Measurements from ENCODE around the gene BANK1. TPM values are rescaled to one million over a fixed set of nuclear protein-coding genes. Genes with fewer than 3 reads are reported as not detected.

BANK1 gene, protein sequence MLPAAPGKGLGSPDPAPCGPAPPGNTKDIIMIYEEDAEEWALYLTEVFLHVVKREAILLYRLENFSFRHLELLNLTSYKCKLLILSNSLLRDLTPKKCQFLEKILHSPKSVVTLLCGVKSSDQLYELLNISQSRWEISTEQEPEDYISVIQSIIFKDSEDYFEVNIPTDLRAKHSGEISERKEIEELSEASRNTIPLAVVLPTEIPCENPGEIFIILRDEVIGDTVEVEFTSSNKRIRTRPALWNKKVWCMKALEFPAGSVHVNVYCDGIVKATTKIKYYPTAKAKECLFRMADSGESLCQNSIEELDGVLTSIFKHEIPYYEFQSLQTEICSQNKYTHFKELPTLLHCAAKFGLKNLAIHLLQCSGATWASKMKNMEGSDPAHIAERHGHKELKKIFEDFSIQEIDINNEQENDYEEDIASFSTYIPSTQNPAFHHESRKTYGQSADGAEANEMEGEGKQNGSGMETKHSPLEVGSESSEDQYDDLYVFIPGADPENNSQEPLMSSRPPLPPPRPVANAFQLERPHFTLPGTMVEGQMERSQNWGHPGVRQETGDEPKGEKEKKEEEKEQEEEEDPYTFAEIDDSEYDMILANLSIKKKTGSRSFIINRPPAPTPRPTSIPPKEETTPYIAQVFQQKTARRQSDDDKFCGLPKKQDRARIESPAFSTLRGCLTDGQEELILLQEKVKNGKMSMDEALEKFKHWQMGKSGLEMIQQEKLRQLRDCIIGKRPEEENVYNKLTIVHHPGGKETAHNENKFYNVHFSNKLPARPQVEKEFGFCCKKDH
- total RNA-seq: 1 to 10 TPM; 1.3 to 1.6 TPM

GRCh38 chr4:101790521-101791181 is at the start of gene BANK1:
Gene BANK1, plus strand, starts transcription at chr4:101790730. Its CDS starts 151 bp downstream, at chr4:101790881.
- Mint-ChIP-seq H3K4me1 (peaks cover 10% of the 10 kb centered on the region), H3K4me3 (peak within 1 kb of the TSS; percentile 67), H3K36me3 (no peaks in the 10 kb centered on the region), H3K9me3 (peaks cover 4% of the 10 kb centered on the region), H3K27me3 (peaks cover 62% of the 10 kb centered on the region), H3K27ac (peak within 1 kb of the TSS; percentile 1)
- DNase-seq: peak; percentile 48

- no peak overlapping the region for H3K4me3 Mint-ChIP-seq
- no peaks in the 10 kb centered on the region for H3K36me3 Mint-ChIP-seq
- H3K4me1 Mint-ChIP-seq: no peaks in the 10 kb centered on the region
- no peak overlapping the region for H3K27ac Mint-ChIP-seq
- H3K27me3 Mint-ChIP-seq: no peaks in the 10 kb centered on the region
- no peak for DNase-seq
- H3K9me3 Mint-ChIP-seq: peaks cover 2% of the 10 kb centered on the region
These were observed 36.8 kb upstream of the BANK1 start for GRCh38 chr4:101753721-101754120.

DNA sequence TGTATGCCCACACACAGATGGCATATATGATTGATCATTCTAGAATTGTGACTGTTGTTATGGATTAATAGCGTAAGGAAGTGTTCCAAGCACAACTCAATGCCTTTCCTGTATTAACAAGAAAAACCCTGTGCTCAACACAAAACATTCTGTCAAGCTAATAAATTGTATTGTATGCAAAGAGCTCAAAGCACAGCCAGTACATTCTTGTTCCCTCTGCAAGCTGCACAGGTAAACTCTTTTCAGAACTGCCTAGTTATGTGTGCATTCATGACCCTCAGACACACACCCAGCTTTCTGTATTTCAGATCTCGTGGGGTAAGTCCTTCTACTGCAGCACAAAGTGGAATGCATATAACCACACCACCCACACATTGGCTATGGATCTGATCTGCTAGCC is 34.3 kb upstream of the BANK1 start:
- DNase-seq: no peak
- H3K4me3 Mint-ChIP-seq: no peak overlapping the region
- no peak overlapping the region for H3K27ac Mint-ChIP-seq
- no peaks in the 10 kb centered on the region for H3K4me1 Mint-ChIP-seq
- no peaks in the 10 kb centered on the region for H3K27me3 Mint-ChIP-seq
- H3K36me3 Mint-ChIP-seq: no peaks in the 10 kb centered on the region
- H3K9me3 Mint-ChIP-seq: peaks cover 2% of the 10 kb centered on the region

GRCh38 chr4:101761405-101761804 is 29.1 kb upstream of the BANK1 start:
- no peaks in the 10 kb centered on the region for H3K4me1 Mint-ChIP-seq
- H3K27ac Mint-ChIP-seq: no peak overlapping the region
- H3K4me3 Mint-ChIP-seq: no peak overlapping the region
- H3K27me3 Mint-ChIP-seq: peaks cover 4% of the 10 kb centered on the region
- peaks cover 1% of the 10 kb centered on the region for H3K9me3 Mint-ChIP-seq
- DNase-seq: no peak
- H3K36me3 Mint-ChIP-seq: no peaks in the 10 kb centered on the region

GRCh38 chr4:101762025-101762424 is 28.5 kb upstream of the BANK1 start:
- Mint-ChIP-seq H3K27ac (no peak overlapping the region), H3K27me3 (peaks cover 5% of the 10 kb centered on the region), H3K9me3 (peaks cover 4% of the 10 kb centered on the region), H3K4me1 (no peaks in the 10 kb centered on the region), H3K36me3 (no peaks in the 10 kb centered on the region), H3K4me3 (no peak overlapping the region)
- DNase-seq: no peak

GRCh38 chr4:101762534-101762933 is 28.0 kb upstream of the BANK1 start:
- Mint-ChIP-seq H3K9me3 (peaks cover 4% of the 10 kb centered on the region), H3K4me3 (no peak overlapping the region), H3K4me1 (no peaks in the 10 kb centered on the region), H3K27me3 (peaks cover 10% of the 10 kb centered on the region), H3K36me3 (no peaks in the 10 kb centered on the region), H3K27ac (no peak overlapping the region)
- no peak for DNase-seq

GRCh38 chr4:101763576-101763975 is 27.0 kb upstream of the BANK1 start:
- Mint-ChIP-seq H3K27me3 (peaks cover 10% of the 10 kb centered on the region), H3K4me1 (no peaks in the 10 kb centered on the region)

DNA sequence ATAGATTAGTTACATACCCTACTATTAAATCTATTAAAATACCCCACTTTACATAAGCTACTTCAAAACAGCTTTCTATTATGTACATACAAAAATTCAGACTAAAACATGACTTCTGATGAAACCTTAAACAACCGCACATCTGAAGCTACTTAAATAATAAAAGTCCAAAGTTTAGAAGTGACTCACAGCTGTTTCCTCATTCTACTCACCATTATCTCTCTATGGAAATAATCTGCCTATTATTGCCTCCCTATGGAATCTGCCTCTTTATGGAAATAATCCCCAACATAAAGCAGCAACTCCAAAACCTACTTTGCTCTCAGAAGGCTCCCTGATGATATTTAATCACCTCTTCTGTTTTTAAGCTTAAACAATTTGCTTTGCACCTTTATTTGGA is 15.7 kb upstream of the BANK1 start:
- Mint-ChIP-seq H3K36me3 (no peaks in the 10 kb centered on the region), H3K27me3 (peaks cover 12% of the 10 kb centered on the region), H3K4me3 (no peak overlapping the region), H3K9me3 (peaks cover 9% of the 10 kb centered on the region), H3K4me1 (no peaks in the 10 kb centered on the region), H3K27ac (no peak overlapping the region)
- no peak for DNase-seq

More at GRCh38 chr4:101763576-101763975, 27.0 kb upstream of the BANK1 start:
- Mint-ChIP-seq H3K36me3 (no peaks in the 10 kb centered on the region), H3K4me3 (no peak overlapping the region), H3K9me3 (peaks cover 4% of the 10 kb centered on the region), H3K27ac (no peak overlapping the region)
- no peak for DNase-seq

DNA sequence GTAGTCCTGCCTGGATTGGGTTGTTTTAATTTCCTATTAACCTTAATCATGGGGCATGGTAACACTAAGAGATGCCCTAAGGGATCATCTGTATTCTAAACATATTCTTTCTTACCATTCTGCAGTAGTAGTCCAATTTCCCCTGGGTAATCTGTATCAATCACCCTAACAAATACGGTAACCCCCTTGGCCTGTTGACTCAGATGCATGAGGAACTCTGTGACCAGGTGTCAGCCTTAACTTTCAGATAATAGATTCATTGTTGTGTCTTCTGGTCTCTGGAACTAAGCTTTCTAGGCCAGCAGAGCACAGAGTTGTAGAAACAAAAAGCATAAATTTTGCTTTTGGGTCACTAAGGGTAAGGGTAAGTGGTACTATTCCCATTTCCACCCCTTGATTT is 13.1 kb upstream of the BANK1 start:
- no peaks in the 10 kb centered on the region for H3K9me3 Mint-ChIP-seq
- H3K27ac Mint-ChIP-seq: no peak overlapping the region

DNA sequence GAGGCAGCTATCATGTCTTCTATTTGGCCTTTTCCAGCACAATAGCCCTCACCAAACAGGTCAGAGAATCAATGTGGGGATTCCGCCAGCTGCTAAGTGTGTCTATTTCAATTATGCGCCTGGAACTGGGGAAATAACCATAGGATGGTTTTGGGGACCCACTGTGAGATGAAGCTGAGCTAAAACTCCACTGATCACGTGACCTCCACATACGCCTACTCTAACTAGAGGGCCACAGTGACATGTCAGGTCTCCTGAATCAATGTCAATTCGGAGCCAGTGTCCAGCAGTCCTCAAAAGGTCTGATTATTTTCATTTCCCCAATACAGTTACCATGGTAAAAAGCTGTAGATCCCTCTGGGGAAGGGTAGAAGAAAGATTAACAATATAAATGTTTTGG is 10.2 kb upstream of the BANK1 start:
- Mint-ChIP-seq H3K27ac (no peak overlapping the region), H3K4me3 (no peak overlapping the region), H3K27me3 (peaks cover 11% of the 10 kb centered on the region), H3K36me3 (no peaks in the 10 kb centered on the region), H3K4me1 (peaks cover 2% of the 10 kb centered on the region), H3K9me3 (no peaks in the 10 kb centered on the region)
- DNase-seq: no peak

More for the DNA sequence above, 13.1 kb upstream of the BANK1 start:
- Mint-ChIP-seq H3K4me3 (no peak overlapping the region), H3K36me3 (no peaks in the 10 kb centered on the region), H3K27me3 (peaks cover 5% of the 10 kb centered on the region), H3K4me1 (no peaks in the 10 kb centered on the region)
- DNase-seq: no peak

DNA sequence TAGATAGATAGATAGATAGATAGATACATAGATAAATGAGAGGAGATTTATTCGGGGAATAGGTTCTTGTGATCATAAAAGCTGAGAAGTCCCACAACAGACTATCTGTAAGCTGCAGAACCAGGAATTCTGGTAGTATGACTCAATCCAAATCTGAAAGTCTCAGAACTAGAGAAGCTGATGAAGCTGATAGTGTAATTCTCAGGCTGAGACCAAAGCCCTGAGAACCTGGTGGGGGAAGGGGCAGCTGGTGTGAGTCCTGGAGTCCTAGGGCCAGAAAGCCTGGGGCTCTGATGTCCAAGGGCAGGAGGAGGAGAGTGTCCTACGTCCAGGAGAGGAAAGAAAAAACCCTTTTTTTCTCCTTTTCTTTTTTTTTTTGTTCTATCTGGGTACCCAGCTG is 8.0 kb upstream of the BANK1 start:
- no peaks in the 10 kb centered on the region for H3K36me3 Mint-ChIP-seq

GRCh38 chr4:101784957-101785356 is 5.6 kb upstream of the BANK1 start:
- H3K27me3 Mint-ChIP-seq: peaks cover 24% of the 10 kb centered on the region
- peaks cover 4% of the 10 kb centered on the region for H3K9me3 Mint-ChIP-seq
- peaks cover 5% of the 10 kb centered on the region for H3K4me1 Mint-ChIP-seq
- no peak overlapping the region for H3K4me3 Mint-ChIP-seq
- H3K27ac Mint-ChIP-seq: no peak overlapping the region
- DNase-seq: no peak
- no peaks in the 10 kb centered on the region for H3K36me3 Mint-ChIP-seq

More for the DNA sequence above, 8.0 kb upstream of the BANK1 start:
- no peak for DNase-seq
- peaks cover 5% of the 10 kb centered on the region for H3K4me1 Mint-ChIP-seq
- H3K9me3 Mint-ChIP-seq: peaks cover 4% of the 10 kb centered on the region
- H3K27me3 Mint-ChIP-seq: peaks cover 15% of the 10 kb centered on the region
- no peak overlapping the region for H3K4me3 Mint-ChIP-seq
- no peak overlapping the region for H3K27ac Mint-ChIP-seq

DNA sequence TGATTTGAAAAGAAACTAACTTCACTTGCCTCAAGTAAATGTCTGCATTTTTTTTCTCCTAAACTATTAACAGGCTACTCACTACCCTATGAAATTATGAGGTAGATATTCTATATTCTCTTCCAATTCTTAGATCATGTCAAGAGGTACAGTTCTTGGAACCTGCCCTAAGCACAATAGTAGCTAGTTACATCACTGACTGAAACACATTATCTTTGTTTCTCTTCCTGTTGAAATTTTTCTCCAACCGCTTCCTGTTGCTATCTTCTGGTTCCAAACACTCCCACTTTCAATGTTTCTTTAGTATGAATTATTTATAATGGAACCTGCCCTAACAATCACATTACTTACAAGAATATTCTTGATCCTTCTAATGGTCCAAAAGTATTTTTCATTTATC is 5.0 kb upstream of the BANK1 start:
- no peak overlapping the region for H3K4me3 Mint-ChIP-seq
- DNase-seq: no peak
- no peaks in the 10 kb centered on the region for H3K36me3 Mint-ChIP-seq
- no peak overlapping the region for H3K27ac Mint-ChIP-seq
- H3K4me1 Mint-ChIP-seq: peaks cover 8% of the 10 kb centered on the region
- H3K27me3 Mint-ChIP-seq: peaks cover 29% of the 10 kb centered on the region
- H3K9me3 Mint-ChIP-seq: peaks cover 4% of the 10 kb centered on the region

DNA sequence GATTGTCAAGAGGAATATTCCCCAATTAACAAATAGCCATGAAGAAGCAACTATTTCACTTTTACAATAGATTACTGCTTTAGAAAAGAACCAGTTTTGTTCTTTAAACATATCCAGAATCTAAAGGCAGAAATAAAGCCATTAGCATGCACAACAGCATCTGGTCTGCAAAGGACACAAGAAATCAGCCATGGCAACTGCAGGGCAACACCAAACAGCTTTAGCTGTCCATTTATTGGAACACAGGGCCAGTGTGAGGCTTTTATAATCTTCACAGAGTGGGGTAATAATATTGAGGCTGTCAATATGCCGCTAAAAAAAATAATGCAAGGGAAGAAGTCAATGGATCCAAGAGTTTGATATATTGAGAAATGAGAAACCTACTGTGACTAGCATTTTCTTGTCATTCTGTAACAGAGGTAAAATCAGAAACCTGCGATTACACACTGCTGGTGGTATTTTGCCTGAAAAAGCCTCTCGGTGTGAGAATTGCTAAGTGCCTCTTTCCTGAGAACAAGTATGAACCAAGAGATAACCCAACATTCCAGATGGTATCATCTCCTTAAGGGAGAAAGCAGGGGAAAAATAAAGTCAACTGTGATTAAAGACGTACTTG is 2.7 kb upstream of the BANK1 start:
- Mint-ChIP-seq H3K4me3 (no peak overlapping the region), H3K9me3 (peaks cover 4% of the 10 kb centered on the region), H3K4me1 (peaks cover 15% of the 10 kb centered on the region), H3K27ac (no peak overlapping the region), H3K36me3 (no peaks in the 10 kb centered on the region), H3K27me3 (peaks cover 51% of the 10 kb centered on the region)
- DNase-seq: no peak

GRCh38 chr4:101791182-101791558 is 640 bp downstream of the BANK1 start:
- Mint-ChIP-seq H3K4me3 (peak overlapping the region; percentile 53), H3K27ac (no peak overlapping the region), H3K4me1 (peaks cover 10% of the 10 kb centered on the region), H3K9me3 (peaks cover 4% of the 10 kb centered on the region), H3K36me3 (no peaks in the 10 kb centered on the region), H3K27me3 (peaks cover 66% of the 10 kb centered on the region)
- no peak for DNase-seq

Measured in activated naive CD8-positive, alpha-beta T cell treated with anti-CD3 and anti-CD28 coated beads for 36 hours (primary cell).